Thymus (tissue), 11 donors: ENCODE results near the gene CCDC169. TPM values are rescaled to one million over a fixed set of nuclear protein-coding genes. Genes with fewer than 3 reads are reported as not detected.

Source experiments
- DNase-seq, 9 donors: peaks; one replicate each; pipeline ENCODE4 v3.0.0-alpha.2; 2013; ENCODE audit warnings: low spot score in 9 of 9, low read depth in 6 of 9, missing footprints in 1 of 9
- H3K27ac ChIP-seq, 2 donors: one replicate each; pipeline ENCODE4 v1.5.1; 2013; ENCODE audit warnings: control low read depth in 1 of 2, low read depth in 1 of 2, low read length in 1 of 2, mild to moderate bottlenecking in 1 of 2, moderate library complexity in 1 of 2
- H3K27me3 ChIP-seq, 2 donors: one replicate each; pipeline ENCODE4 v1.5.1; 2013; ENCODE audit warnings: low read length in 1 of 2; ENCODE audit not compliant: control insufficient read depth in 2 of 2, insufficient read depth in 1 of 2
- H3K36me3 ChIP-seq, 2 donors: one replicate each; pipeline ENCODE4 v1.5.1; 2013; ENCODE audit warnings: low read length in 1 of 2, mild to moderate bottlenecking in 1 of 2, moderate library complexity in 1 of 2; ENCODE audit not compliant: control insufficient read depth in 2 of 2, insufficient read depth in 2 of 2
- H3K4me1 ChIP-seq, 2 donors: one replicate each; pipeline ENCODE4 v1.5.1; 2013; ENCODE audit warnings: low read length in 2 of 2; ENCODE audit not compliant: control insufficient read depth in 2 of 2, insufficient read depth in 2 of 2
- H3K4me3 ChIP-seq, 2 donors: one replicate each; pipeline ENCODE4 v1.5.1; 2013; ENCODE audit warnings: low read length in 2 of 2, control low read depth in 1 of 2, mild to moderate bottlenecking in 1 of 2
- H3K9me3 ChIP-seq, 2 donors: one replicate each; pipeline ENCODE4 v1.5.1; 2013; ENCODE audit warnings: low read length in 1 of 2, mild to moderate bottlenecking in 1 of 2; ENCODE audit not compliant: control insufficient read depth in 2 of 2, insufficient read depth in 1 of 2
- WGBS: extraction: QIAGEN DNeasy Blood & Tissue Kit; methylation state at CpG from one replicate; pipeline ENCODE4 v1.1.7; 2013; 5-methylcytosine and 5-hydroxymethylcytosine counted together
- polyA plus RNA-seq: library from polyadenylated mRNA; stranded (reverse); fragments of 200-250 nt; gene quantifications from one replicate; pipeline ENCODE4 v1.2.3, GENCODE V29; 2013
- total RNA-seq: library from RNA; stranded (reverse); fragments of 120-200 nt; gene quantifications from one replicate; pipeline ENCODE4 v1.2.4, GENCODE V29; 2013
- donor health status: healthy.

CCDC169 gene
- total and polyA plus RNA-seq, 2 donors: 0.23 to 0.66 TPM

GRCh38 chr13:36192166-36192565, 105.4 kb downstream of the CCDC169 start:
- Histone ChIP-seq H3K4me1 (no peaks in the 10 kb centered on the region), H3K27ac (no peak overlapping the region), H3K4me3 (no peak overlapping the region), H3K36me3 (no peaks in the 10 kb centered on the region), H3K9me3 (no peaks in the 10 kb centered on the region), H3K27me3 (no peaks in the 10 kb centered on the region)
- WGBS: 91% methylated on average over 6 of the region's 6 CpGs
- no peak for DNase-seq

GRCh38 chr13:36190771-36191170, 106.8 kb downstream of the CCDC169 start:
- H3K27me3 ChIP-seq: no peaks in the 10 kb centered on the region
- no peaks in the 10 kb centered on the region for H3K36me3 ChIP-seq
- H3K9me3 ChIP-seq: no peaks in the 10 kb centered on the region
- no peaks in the 10 kb centered on the region for H3K4me1 ChIP-seq
- 94% methylated on average over 3 of the region's 3 CpGs for WGBS
- H3K27ac ChIP-seq: no peak overlapping the region
- H3K4me3 ChIP-seq: no peak overlapping the region
- DNase-seq: no peak

- Histone ChIP-seq H3K4me1 (no peaks in the 10 kb centered on the region), H3K9me3 (no peaks in the 10 kb centered on the region), H3K27ac (no peak overlapping the region), H3K36me3 (no peaks in the 10 kb centered on the region), H3K27me3 (no peaks in the 10 kb centered on the region), H3K4me3 (no peak overlapping the region)
- DNase-seq: no peak
- WGBS: 98% methylated on average over 1 of the region's 1 CpG
These were observed 109.2 kb downstream of the CCDC169 start for GRCh38 chr13:36188441-36188840.

- no peak overlapping the region for H3K4me3 ChIP-seq
- H3K4me1 ChIP-seq: no peaks in the 10 kb centered on the region
- H3K27ac ChIP-seq: no peak overlapping the region
- no peak for DNase-seq
- no peaks in the 10 kb centered on the region for H3K36me3 ChIP-seq
- no peaks in the 10 kb centered on the region for H3K27me3 ChIP-seq
- H3K9me3 ChIP-seq: no peaks in the 10 kb centered on the region
These were observed 113.7 kb downstream of the CCDC169 start for GRCh38 chr13:36183901-36184300.

Other genes starting within 250 kb of the CCDC169 start
- gene DCLK1, start 166.4 kb downstream of the CCDC169 start, total RNA-seq: 2.5 TPM
- gene DCLK1, start 166.4 kb downstream of the CCDC169 start, polyA plus RNA-seq: 2.9 TPM
- gene SOHLH2, start 83.3 kb downstream of the CCDC169 start, total RNA-seq: 0.47 TPM
- 0.41 TPM for gene SOHLH2, start 83.3 kb downstream of the CCDC169 start, polyA plus RNA-seq
- 35.8 TPM for gene SPART, start 48.6 kb upstream of the CCDC169 start, total RNA-seq
- gene SPART, start 48.6 kb upstream of the CCDC169 start, polyA plus RNA-seq: 35.8 TPM
- 1.2 TPM for gene CCNA1, start 134.7 kb upstream of the CCDC169 start, total RNA-seq
- 3.4 TPM for gene CCNA1, start 134.7 kb upstream of the CCDC169 start, polyA plus RNA-seq